Lower lobe of right lung (tissue), 2 donors: ENCODE results near the gene CLUH. TPM values are rescaled to one million over a fixed set of nuclear protein-coding genes. Genes with fewer than 3 reads are reported as not detected.
A peak's percentile ranks its signal among the peaks of the same experiment; 100 is the strongest.

Source experiments
- ATAC-seq, 2 donors: fragments of 200-7000 bp; cut with Tn5 transposase; one replicate each; pipeline ENCODE4 v1.9.1; 2020 to 2022; ENCODE audit warnings: mild to moderate bottlenecking in 2 of 2, moderate library complexity in 2 of 2
- DNase-seq: peaks from one replicate; pipeline ENCODE4 v3.0.0-alpha.2; 2020
- H3K27ac ChIP-seq: fragments of 200-600 bp; one replicate; pipeline ENCODE4 v1.8.0; 2022
- H3K27me3 ChIP-seq: fragments of 200-600 bp; one replicate; pipeline ENCODE4 v1.8.0; 2022; ENCODE audit warnings: low read depth
- H3K36me3 ChIP-seq: fragments of 200-600 bp; one replicate; pipeline ENCODE4 v1.8.0; 2022; ENCODE audit warnings: mild to moderate bottlenecking
- H3K4me1 ChIP-seq: fragments of 200-600 bp; one replicate; pipeline ENCODE4 v1.8.0; 2022
- H3K4me3 ChIP-seq: fragments of 200-600 bp; one replicate; pipeline ENCODE4 v1.8.0; 2022; ENCODE audit warnings: mild to moderate bottlenecking
- H3K9me3 ChIP-seq: fragments of 200-600 bp; one replicate; pipeline ENCODE4 v1.8.0; 2022
- intact Hi-C: fragments of 100-400 bp; cut with DNase I; formaldehyde crosslinking; loops from one replicate; pipeline ENCODE4 v1.11.0; 2022
- total RNA-seq: library from RNA; stranded (reverse); fragmentation: NEBNext Ultra II Directional; extraction: Animal tissue kit (Norgen Biotek cat#: 25700); gene quantifications from one replicate; pipeline ENCODE4 v1.2.1, GENCODE V29; 2021
- TF ChIP-seq, protein P1 (sequence below): fragments of 200-600 bp; IDR thresholded peaks from one replicate; pipeline ENCODE4 v1.8.0; 2022; ENCODE audit warnings: antibody characterized with exemption, mild to moderate bottlenecking
- donor health status: DM: no; HTN: yes; CAD: no; lungs with severe emphysema.

CLUH gene
- total RNA-seq, 1 donor from 2014 or later = 48.8 TPM

DNA sequence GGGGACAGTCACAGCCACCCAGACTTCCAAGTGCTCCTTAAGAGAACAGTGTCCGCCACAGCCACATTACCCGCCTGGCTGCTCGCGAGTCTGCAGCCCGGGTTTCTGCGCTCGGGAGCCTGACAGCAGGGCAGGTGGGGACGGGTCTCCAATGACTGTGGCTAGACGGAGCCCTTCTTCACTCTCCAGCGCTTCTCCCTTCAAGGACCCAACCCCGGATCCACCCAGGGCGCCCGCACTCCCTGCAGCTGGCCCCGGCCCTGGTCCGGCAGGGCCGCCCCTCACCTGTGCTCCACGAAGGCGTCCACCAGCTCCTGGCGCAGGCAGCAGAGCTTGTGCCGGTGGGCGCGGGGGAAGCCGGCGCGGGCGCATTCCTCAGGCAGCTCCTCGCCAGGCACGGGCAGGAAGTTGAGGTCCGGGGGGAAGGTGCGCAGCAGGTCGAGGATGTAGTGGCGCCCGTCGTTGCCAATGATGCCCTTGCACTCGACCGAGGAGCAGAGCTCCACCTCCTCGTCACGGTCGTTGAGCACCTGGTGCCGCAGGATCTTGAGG, 13.9 kb downstream of the CLUH start:
- H3K27me3 ChIP-seq = no peaks in the 10 kb centered on the region
- intact Hi-C loops = no loop called here
- H3K36me3 ChIP-seq = peaks cover 100% of the 10 kb centered on the region
- TF ChIP-seq, protein P1, sequence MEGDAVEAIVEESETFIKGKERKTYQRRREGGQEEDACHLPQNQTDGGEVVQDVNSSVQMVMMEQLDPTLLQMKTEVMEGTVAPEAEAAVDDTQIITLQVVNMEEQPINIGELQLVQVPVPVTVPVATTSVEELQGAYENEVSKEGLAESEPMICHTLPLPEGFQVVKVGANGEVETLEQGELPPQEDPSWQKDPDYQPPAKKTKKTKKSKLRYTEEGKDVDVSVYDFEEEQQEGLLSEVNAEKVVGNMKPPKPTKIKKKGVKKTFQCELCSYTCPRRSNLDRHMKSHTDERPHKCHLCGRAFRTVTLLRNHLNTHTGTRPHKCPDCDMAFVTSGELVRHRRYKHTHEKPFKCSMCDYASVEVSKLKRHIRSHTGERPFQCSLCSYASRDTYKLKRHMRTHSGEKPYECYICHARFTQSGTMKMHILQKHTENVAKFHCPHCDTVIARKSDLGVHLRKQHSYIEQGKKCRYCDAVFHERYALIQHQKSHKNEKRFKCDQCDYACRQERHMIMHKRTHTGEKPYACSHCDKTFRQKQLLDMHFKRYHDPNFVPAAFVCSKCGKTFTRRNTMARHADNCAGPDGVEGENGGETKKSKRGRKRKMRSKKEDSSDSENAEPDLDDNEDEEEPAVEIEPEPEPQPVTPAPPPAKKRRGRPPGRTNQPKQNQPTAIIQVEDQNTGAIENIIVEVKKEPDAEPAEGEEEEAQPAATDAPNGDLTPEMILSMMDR = no peak
- ATAC-seq = no peak
- H3K9me3 ChIP-seq = no peaks in the 10 kb centered on the region
- H3K27ac ChIP-seq = no peak overlapping the region
- peak; percentile 39 for DNase-seq
- H3K4me3 ChIP-seq = no peak overlapping the region
- H3K4me1 ChIP-seq = no peaks in the 10 kb centered on the region

- TF ChIP-seq, protein P1 = no peak
- H3K4me1 ChIP-seq = no peaks in the 10 kb centered on the region
- H3K36me3 ChIP-seq = peaks cover 97% of the 10 kb centered on the region
- no peak overlapping the region for H3K27ac ChIP-seq
- no peak overlapping the region for H3K4me3 ChIP-seq
- ATAC-seq = no peak
- no peaks in the 10 kb centered on the region for H3K27me3 ChIP-seq
- DNase-seq = peak; percentile 41
- intact Hi-C loops = no loop called here
- no peaks in the 10 kb centered on the region for H3K9me3 ChIP-seq
Measured at GRCh38 chr17:2695961-2696760, 15.4 kb downstream of the CLUH start.

DNA sequence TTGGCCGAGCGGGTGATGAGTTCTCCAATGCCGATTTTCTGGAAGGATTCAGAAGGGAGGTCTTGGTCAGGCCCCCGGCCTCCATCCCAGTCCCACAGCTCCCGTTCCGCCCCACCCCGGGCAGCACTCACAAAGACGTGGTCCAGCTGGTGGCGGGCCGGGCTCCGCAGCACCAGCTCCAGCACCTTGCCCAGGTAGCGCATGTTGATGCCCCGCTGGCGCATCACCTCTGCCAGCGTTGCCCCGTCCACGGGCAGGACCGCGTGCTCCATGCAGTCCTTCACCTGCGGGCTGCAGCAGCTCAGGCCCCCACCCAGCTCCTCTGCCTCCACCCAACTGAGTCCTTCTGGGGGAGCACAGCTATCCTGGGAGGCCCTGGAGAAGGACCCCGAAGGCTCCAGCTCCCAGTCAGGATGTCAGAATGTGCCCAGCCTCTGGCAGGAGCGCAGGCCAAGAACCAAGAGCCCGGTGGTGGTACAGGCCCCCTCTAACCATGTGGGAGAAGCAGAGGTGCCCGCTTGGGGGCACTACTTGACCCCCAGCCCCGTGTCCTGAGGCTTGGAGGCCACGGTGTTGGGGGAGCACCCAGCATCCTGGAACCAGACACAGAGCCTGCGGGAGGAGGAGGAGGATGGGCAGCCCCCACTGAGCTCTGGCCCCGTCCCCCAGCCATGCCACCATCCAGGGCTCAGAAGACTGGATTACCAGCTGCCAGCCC, 16.2 kb downstream of the CLUH start:
- peaks cover 97% of the 10 kb centered on the region for H3K36me3 ChIP-seq

GRCh38 chr17:2694381-2695242, 17.0 kb downstream of the CLUH start:
- no peak for DNase-seq
- Histone ChIP-seq H3K36me3 (peaks cover 94% of the 10 kb centered on the region), H3K27me3 (no peaks in the 10 kb centered on the region), H3K4me1 (peaks cover 3% of the 10 kb centered on the region), H3K27ac (no peak overlapping the region), H3K9me3 (no peaks in the 10 kb centered on the region), H3K4me3 (no peak overlapping the region)
- TF ChIP-seq, protein P1 = no peak
- intact Hi-C loops = no loop called here
- ATAC-seq = no peak

More for the DNA sequence above, 16.2 kb downstream of the CLUH start:
- no peaks in the 10 kb centered on the region for H3K4me1 ChIP-seq
- H3K27me3 ChIP-seq = no peaks in the 10 kb centered on the region
- intact Hi-C loops = no loop called here
- no peak overlapping the region for H3K4me3 ChIP-seq
- no peak for ATAC-seq
- no peak overlapping the region for H3K27ac ChIP-seq
- H3K9me3 ChIP-seq = no peaks in the 10 kb centered on the region
- peak; percentile 41 for DNase-seq
- TF ChIP-seq, protein P1 = no peak
